Measurements from ENCODE around the gene LRR1.

The LRR1 gene

GRCh38 chr14:49585803-49586672, 12.7 kb upstream of the LRR1 start, which contains the start of gene RPS29 (continued):
- TF ChIP-seq PBX3 (CRISPR knock-in tag; IDR thresholded peaks at IDR 0.05) (no peak), GLIS1 (tag by site-specific recombination; IDR thresholded peaks at IDR 0.05) (peak; percentile 82), ZNF558 (tag by site-specific recombination; IDR thresholded peaks at IDR 0.05) (peak; percentile 78), ZFP69B (tag by site-specific recombination; IDR thresholded peaks at IDR 0.05) (peak; percentile 59; the same call in 1 of the 2 replicates), ZBTB49 (tag by site-specific recombination; IDR thresholded peaks at IDR 0.05; ENCODE audit: low read depth) (no peak), ZBTB48 (tag by site-specific recombination; IDR thresholded peaks at IDR 0.05) (no peak), ZNF202 (tag by site-specific recombination; IDR thresholded peaks at IDR 0.05; ENCODE audit: borderline replicate concordance) (no peak), ZNF580 (tag by site-specific recombination; IDR thresholded peaks at IDR 0.05) (no peak), ZNF561 (tag by site-specific recombination; IDR thresholded peaks at IDR 0.05; ENCODE audit: borderline replicate concordance) (no peak), ZSCAN30 (tag by site-specific recombination; IDR thresholded peaks at IDR 0.05) (peak; percentile 77; the same call in 1 of the 2 replicates), ZNF19 (tag by site-specific recombination; IDR thresholded peaks at IDR 0.05; ENCODE audit: low read depth) (no peak), GLIS2 (tag by site-specific recombination; IDR thresholded peaks at IDR 0.05) (no peak), TCF7L2 (IDR thresholded peaks at IDR 0.05; ENCODE audit: borderline replicate concordance, low read depth, low read length) (no peak), ZEB2 (tag by site-specific recombination; IDR thresholded peaks at IDR 0.05) (no peak), ZNF692 (tag by site-specific recombination; IDR thresholded peaks at IDR 0.05) (peak; percentile 67; the same call in 1 of the 2 replicates), WT1 (tag by site-specific recombination; IDR thresholded peaks at IDR 0.05) (peak; percentile 39; the same call in 1 of the 2 replicates), KLF10 (tag by site-specific recombination; IDR thresholded peaks at IDR 0.05) (peak; percentile 30; the same call in 1 of the 2 replicates), ZBTB20 (tag by site-specific recombination; IDR thresholded peaks at IDR 0.05) (no peak), ATF2 (tag by site-specific recombination; IDR thresholded peaks at IDR 0.05; ENCODE audit: low read depth) (peak; percentile 100), SCRT1 (tag by site-specific recombination; IDR thresholded peaks at IDR 0.05; ENCODE audit: borderline replicate concordance) (no peak), ZNF335 (tag by site-specific recombination; conservative IDR thresholded peaks at IDR 0.05) (peak; percentile 47; the same call in 1 of the 2 replicates), ZNF311 (tag by site-specific recombination; IDR thresholded peaks at IDR 0.05; ENCODE audit: borderline replicate concordance) (no peak), CTCF (tag by site-specific recombination; IDR thresholded peaks at IDR 0.05) (no peak), ZNF24 (tag by site-specific recombination; IDR thresholded peaks at IDR 0.05) (no peak), ZNF146 (tag by site-specific recombination; IDR thresholded peaks at IDR 0.05) (no peak), ZBTB1 (tag by site-specific recombination; IDR thresholded peaks at IDR 0.05) (no peak), MEIS1 (CRISPR knock-in tag; IDR thresholded peaks at IDR 0.05; ENCODE audit: borderline replicate concordance) (no peak), ZNF610 (tag by site-specific recombination; IDR thresholded peaks at IDR 0.05; ENCODE audit: borderline replicate concordance) (peak; percentile 82), ZNF350 (tag by site-specific recombination; IDR thresholded peaks at IDR 0.05) (no peak), ZNF707 (tag by site-specific recombination; IDR thresholded peaks at IDR 0.05) (no peak)

Data from HEK293 (cell line).